ENCODE data around the gene OSBPL5.

The OSBPL5 gene

DNA sequence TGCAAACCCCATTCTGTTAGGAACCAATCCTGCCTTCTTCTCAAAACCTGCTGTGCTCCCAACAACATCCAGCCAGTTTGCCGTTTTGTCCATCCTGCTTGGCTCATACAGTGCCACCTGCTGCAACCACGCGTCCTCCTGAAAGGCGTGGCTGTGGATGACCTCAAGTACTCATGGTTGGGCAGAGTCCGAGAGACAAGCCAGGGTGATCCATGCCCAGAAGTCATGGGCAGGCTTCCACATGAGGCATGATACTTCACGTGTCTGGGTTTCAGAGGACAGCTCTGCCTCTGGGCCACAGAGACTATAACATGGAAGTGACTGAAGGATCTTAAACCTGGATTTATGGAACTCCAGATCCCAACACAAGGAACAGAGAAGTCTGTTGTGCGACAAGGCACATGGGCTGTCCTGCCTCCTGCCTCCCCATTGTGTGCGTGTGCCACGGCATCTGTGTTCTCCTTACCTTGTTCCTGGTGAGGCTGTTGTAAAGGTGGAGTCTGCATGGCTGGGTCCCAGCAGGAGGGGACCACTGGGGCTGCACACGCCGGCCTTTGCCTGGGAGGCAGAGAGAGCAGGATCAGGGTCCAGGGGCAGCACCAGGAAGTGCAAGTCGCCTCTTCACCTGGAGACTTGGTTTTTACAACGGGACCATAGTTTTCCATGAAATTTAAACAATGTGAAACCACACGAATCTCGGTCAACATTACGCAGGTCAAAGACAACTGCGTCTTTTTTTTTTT is 123.2 kb downstream of the OSBPL5 start:
- POLR2A ChIA-PET: no interaction called here
- TF ChIP-seq, protein P1, sequence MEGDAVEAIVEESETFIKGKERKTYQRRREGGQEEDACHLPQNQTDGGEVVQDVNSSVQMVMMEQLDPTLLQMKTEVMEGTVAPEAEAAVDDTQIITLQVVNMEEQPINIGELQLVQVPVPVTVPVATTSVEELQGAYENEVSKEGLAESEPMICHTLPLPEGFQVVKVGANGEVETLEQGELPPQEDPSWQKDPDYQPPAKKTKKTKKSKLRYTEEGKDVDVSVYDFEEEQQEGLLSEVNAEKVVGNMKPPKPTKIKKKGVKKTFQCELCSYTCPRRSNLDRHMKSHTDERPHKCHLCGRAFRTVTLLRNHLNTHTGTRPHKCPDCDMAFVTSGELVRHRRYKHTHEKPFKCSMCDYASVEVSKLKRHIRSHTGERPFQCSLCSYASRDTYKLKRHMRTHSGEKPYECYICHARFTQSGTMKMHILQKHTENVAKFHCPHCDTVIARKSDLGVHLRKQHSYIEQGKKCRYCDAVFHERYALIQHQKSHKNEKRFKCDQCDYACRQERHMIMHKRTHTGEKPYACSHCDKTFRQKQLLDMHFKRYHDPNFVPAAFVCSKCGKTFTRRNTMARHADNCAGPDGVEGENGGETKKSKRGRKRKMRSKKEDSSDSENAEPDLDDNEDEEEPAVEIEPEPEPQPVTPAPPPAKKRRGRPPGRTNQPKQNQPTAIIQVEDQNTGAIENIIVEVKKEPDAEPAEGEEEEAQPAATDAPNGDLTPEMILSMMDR (IDR thresholded peaks at IDR 0.05; ENCODE audit: insufficient read depth, low read length, missing control alignments): no peak
- no peak for DNase-seq (ENCODE audit: low read depth, low spot score)
- H3K4me3 ChIP-seq (ENCODE audit: low read depth, low read length): no peak overlapping the region
- CTCF ChIA-PET: interaction anchor here (7.3 to 10.8 kb wide), 3 partner anchors 17 to 50 kb away, joined by 109 to 157 read pairs (median 122); no protein-coding TSS in a partner anchor

DNA sequence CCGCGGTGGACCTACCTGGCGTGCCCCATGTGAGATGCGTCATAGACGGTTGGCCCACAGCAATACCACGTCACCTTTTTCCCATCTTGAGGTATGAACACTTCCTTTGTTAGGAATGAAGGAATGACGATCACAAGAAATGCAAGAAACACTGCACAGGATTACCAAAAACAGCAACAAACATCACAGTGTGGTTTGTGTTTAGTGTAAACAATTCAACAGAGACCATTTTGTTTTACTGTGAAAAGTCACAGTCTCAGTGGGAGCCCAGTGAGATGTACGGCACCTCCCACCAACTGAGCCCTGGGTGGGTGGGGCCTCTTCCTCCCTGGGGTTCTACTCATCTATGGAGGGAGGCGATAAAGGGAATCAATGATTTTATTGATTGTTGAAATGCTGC is 124.2 kb downstream of the OSBPL5 start:
- H3K4me3 ChIP-seq (ENCODE audit: low read depth, low read length): no peak overlapping the region
- CTCF ChIA-PET: interaction anchor here (1.5 to 8.0 kb wide), 3 partner anchors 8 to 51 kb away, joined by 5 to 157 read pairs (median 122); no protein-coding TSS in a partner anchor
- TF ChIP-seq, protein P1 (IDR thresholded peaks at IDR 0.05; ENCODE audit: insufficient read depth, low read length, missing control alignments): no peak
- DNase-seq (ENCODE audit: low read depth, low spot score): no peak
- POLR2A ChIA-PET: no interaction called here

DNA sequence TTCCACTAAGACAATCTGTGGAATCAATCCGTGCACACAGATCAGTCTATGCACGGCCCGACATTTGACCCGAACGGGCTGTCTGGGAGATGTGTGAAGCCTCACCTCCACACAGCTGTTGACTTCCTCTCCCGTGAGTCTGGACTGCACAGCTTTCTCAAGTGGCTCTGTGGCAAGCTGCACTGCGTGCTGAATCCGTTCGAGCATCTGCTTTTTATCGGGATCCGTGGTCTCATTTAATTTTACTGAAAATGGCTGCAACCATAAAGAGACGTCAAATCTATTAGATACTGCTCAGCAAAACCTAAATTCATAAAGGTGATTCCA is 127.2 kb downstream of the OSBPL5 start:
- ChIA-PET CTCF (interaction anchor here (0.7 to 8.0 kb wide), 23 partner anchors 11 to 504 kb away, joined by 3 to 157 read pairs (median 5); partner anchors contain the start of gene CARS1), POLR2A (interaction anchor here (1.0 kb wide), 1 partner anchor 9 kb away, joined by 4 read pairs; no protein-coding TSS in a partner anchor)
- TF ChIP-seq, protein P1 (IDR thresholded peaks at IDR 0.05; ENCODE audit: insufficient read depth, low read length, missing control alignments): no peak
- no peak overlapping the region for H3K4me3 ChIP-seq (ENCODE audit: low read depth, low read length)
- no peak for DNase-seq (ENCODE audit: low read depth, low spot score)
